BJ (cell line): ENCODE measurements around the gene CPLX1. TPM values are rescaled to one million over a fixed set of nuclear protein-coding genes. Genes with fewer than 3 reads are reported as not detected.

ENCODE experiments used
- CTCF ChIA-PET: fragments of 350-600 bp; formaldehyde crosslinking; extraction: SDS; loops from one replicate; lab custom pipeline; 2021; ENCODE audit warnings: antibody characterized with exemption, inconsistent platforms; lab: Yijun Ruan, JAX
- POLR2A ChIA-PET: fragments of 300-600 bp; sonication (Branson Sonifier 250); formaldehyde crosslinking; extraction: SDS; loops from one replicate; lab custom pipeline; 2021; ENCODE audit warnings: antibody characterized with exemption; lab: Charles Lee
- DNase-seq: peaks from one replicate; pipeline ENCODE4 v3.0.0-alpha.2; 2011; ENCODE audit warnings: low read depth
- H3K27me3 ChIP-seq: 2 replicates; pipeline ENCODE4 v1.6.0; 2011; ENCODE audit warnings: low read length; ENCODE audit not compliant: control insufficient read depth, insufficient read depth
- H3K36me3 ChIP-seq: 2 replicates; pipeline ENCODE4 v1.5.1; 2011; ENCODE audit warnings: low read length; ENCODE audit not compliant: control insufficient read depth, insufficient read depth
- H3K4me3 ChIP-seq: 2 replicates; pipeline ENCODE4 v1.5.1; 2011; ENCODE audit warnings: low read depth, mild to moderate bottlenecking, control low read depth, low read length
- polyA plus RNA-seq: library from polyadenylated mRNA; depleted of rRNA; stranded (reverse); fragments of >200 nt; gene quantifications from 2 replicates; pipeline ENCODE4 v1.2.3, GENCODE V29; 2011
- TF ChIP-seq, protein P1 (sequence below): IDR thresholded peaks from 2 replicates; pipeline ENCODE4 v1.5.1; 2011; ENCODE audit warnings: low read depth, mild to moderate bottlenecking, control low read depth, inconsistent platforms, low read length, moderate library complexity; ENCODE audit not compliant: insufficient read depth

The CPLX1 gene
- polyA plus RNA-seq, 1 experiment: 0.15 TPM

DNA sequence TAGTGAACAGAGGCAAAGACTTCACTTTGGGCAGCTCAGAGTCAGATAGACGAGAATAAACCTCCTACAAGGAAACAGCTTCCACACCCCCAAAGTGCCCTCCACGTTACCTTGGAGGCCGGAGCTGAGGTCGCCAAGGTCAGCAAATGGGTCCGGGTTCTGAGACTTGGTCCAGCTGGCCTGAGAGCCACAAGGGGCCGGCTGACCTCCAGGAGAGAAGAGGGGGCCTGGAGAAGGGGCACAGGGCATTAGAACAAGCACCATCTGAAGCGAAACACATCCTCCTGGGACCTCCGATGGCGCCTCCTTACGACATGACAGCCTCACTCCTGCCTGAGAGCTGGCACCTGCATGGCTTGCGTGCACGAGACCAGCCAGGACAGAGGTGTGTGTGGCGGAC lies 33.6 kb upstream of the CPLX1 start:
- no peak for DNase-seq
- H3K36me3 ChIP-seq: peaks cover 28% of the 10 kb centered on the region
- no peak overlapping the region for H3K4me3 ChIP-seq
- TF ChIP-seq, protein P1, sequence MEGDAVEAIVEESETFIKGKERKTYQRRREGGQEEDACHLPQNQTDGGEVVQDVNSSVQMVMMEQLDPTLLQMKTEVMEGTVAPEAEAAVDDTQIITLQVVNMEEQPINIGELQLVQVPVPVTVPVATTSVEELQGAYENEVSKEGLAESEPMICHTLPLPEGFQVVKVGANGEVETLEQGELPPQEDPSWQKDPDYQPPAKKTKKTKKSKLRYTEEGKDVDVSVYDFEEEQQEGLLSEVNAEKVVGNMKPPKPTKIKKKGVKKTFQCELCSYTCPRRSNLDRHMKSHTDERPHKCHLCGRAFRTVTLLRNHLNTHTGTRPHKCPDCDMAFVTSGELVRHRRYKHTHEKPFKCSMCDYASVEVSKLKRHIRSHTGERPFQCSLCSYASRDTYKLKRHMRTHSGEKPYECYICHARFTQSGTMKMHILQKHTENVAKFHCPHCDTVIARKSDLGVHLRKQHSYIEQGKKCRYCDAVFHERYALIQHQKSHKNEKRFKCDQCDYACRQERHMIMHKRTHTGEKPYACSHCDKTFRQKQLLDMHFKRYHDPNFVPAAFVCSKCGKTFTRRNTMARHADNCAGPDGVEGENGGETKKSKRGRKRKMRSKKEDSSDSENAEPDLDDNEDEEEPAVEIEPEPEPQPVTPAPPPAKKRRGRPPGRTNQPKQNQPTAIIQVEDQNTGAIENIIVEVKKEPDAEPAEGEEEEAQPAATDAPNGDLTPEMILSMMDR: no peak
- POLR2A ChIA-PET: no interaction called here
- CTCF ChIA-PET: interaction anchor here (1.1 kb wide), 1 partner anchor 29 kb away, joined by 4 read pairs; no protein-coding TSS in a partner anchor
- no peaks in the 10 kb centered on the region for H3K27me3 ChIP-seq

DNA sequence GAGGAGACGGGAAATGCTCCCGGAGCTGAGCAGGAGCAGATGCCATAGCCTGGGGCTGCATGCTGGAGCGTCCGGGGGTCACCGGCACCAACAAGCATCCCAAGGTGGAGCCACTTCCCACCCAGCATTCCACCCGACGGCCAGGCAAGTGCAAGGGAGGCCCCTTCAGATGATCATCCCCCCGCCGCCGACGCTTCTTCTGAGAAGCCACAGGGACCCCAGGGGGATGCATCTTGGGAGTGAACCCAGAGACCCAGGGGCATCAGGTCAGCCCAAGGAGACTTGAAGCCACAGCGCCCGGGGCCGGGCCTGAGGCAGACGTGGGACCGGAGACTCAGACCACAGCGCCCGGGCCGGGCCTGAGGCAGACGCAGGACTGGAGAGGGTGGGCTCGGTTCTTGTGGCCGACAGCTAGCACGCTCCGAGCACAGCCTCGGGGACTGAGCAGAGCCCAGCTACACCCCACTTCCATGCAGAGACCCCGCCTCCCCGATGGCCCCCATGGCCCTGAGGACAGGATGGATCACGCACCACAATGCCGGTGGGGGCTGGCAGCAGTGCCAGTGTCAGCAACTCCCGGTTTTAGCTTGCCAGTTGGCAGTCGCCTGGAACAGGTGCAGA lies 33.0 kb upstream of the CPLX1 start:
- H3K36me3 ChIP-seq: peaks cover 26% of the 10 kb centered on the region
- no peak overlapping the region for H3K4me3 ChIP-seq
- no peaks in the 10 kb centered on the region for H3K27me3 ChIP-seq
- DNase-seq: no peak
- TF ChIP-seq, protein P1: no peak
- POLR2A ChIA-PET: no interaction called here
- CTCF ChIA-PET: no interaction called here

DNA sequence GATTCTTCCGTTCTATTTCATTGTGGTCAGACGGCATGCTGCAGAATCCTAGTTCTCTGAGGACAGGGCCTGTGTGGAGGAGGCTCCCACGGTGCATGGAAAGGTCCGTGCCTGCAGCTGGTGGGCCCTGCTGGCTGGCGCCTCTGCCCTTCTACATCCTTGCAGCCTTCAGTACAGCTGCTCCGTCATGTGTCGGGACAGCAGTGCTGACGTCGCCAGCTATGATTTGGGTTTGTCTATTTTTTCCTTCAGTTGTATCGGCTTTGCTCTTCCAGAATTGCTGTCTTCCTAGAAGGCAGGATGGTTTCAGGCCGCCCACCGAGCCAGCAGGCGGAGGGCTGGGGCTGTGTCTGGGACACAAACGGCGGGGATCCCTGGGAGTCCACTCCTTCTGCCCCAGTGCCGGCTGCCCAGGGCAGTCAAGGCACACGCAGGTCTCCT lies 32.1 kb upstream of the CPLX1 start:
- DNase-seq: no peak
- no peaks in the 10 kb centered on the region for H3K27me3 ChIP-seq
- TF ChIP-seq, protein P1: no peak
- peaks cover 29% of the 10 kb centered on the region for H3K36me3 ChIP-seq
- POLR2A ChIA-PET: no interaction called here
- H3K4me3 ChIP-seq: no peak overlapping the region
- CTCF ChIA-PET: no interaction called here

DNA sequence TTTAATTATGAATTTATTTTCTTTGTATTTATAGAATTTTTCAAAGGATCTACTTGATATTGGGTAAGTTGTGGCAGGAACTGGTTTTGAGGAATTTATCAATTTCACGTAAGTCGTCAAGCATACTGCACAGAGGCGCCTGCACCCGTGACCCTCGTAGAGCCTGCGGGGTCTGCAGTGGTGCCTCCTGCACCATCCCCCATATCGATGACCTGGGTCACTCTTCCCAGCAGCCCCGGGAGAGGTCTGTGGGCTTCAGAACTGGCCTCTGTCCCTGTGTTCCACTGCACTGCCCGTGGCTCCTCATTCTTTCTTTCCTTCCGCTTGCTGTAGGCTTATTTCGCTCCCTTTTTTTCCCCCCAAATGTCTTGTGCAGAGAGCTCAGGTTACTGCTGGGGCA lies 31.5 kb upstream of the CPLX1 start:
- POLR2A ChIA-PET: no interaction called here

DNA sequence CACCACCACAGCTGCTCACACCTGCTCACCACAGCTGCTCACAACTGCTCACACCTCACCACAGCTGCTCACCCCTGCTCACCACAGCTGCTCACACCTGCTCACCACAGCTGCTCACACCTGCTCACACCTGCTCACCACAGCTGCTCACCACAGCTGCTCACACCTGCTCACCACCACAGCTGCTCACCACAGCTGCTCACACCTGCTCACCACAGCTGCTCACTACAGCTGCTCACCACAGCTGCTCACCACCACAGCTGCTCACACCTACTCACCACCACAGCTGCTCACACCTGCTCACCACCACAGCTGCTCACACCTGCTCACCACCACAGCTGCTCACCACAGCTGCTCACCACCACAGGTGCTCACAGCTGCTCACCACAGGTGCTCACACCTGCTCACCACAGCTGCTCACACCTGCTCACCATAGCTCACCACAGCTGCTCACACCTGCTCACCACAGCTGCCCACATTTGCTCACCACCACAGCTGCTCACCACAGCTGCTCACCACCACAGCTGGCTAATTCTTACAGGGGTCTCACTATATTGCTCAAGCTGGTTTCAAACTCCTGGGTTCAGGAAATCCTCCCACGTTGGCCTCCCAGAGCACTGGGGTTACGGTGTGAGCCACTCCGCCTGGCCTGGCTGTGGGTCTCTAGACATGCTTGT lies 30.4 kb upstream of the CPLX1 start:
- ChIA-PET POLR2A (no interaction called here), CTCF (interaction anchor here (0.6 kb wide), 2 partner anchors 11 to 799 kb away, joined by 3 to 4 read pairs; no protein-coding TSS in a partner anchor)
- Histone ChIP-seq H3K4me3 (no peak overlapping the region), H3K36me3 (peaks cover 28% of the 10 kb centered on the region), H3K27me3 (no peaks in the 10 kb centered on the region)
- TF ChIP-seq, protein P1: no peak
- no peak for DNase-seq

More for the DNA sequence above, 31.5 kb upstream of the CPLX1 start:
- TF ChIP-seq, protein P1: no peak
- Histone ChIP-seq H3K27me3 (no peaks in the 10 kb centered on the region), H3K36me3 (peaks cover 29% of the 10 kb centered on the region), H3K4me3 (no peak overlapping the region)
- CTCF ChIA-PET: no interaction called here
- no peak for DNase-seq
